ENCODE measurements around the gene WNK2. TPM values are rescaled to one million over a fixed set of nuclear protein-coding genes. Genes with fewer than 3 reads are reported as not detected.

WNK2 gene
- total RNA-seq, 2 experiments from 2014 or later, result 1.7 to 2.8 TPM

DNA sequence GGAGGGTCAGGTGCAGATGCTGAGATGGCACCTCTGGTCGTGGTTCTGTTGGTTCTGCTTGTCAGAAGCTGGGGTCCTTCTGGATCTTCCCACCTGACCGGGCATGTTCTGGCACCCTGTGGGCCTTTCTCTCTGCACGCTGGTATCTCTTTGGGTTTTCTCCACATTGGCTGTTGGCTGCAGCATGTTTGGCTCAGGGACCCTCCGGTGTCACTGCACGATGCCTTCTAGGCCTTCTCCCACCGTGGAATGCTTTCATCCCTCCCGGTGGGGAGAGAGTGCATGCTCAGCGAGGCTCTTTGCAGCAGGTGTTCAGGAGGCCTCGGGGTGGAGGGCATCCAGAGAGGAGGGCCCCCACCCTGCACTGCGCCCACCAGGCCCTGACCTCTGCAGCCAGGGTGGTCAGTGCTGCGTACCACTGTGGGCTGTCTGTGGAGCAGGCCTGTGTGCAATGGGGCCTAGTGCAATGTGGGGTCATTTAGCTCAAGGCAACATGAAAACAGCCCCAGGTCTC is 119.4 kb downstream of the WNK2 start:
- no peaks in the 10 kb centered on the region for H3K9me3 Mint-ChIP-seq
- H3K36me3 Mint-ChIP-seq (ENCODE audit: low read depth), result no peaks in the 10 kb centered on the region
- H3K27me3 Mint-ChIP-seq, result no peaks in the 10 kb centered on the region
- no peak for ATAC-seq
- ChIA-PET CTCF (interaction anchor here (0.8 to 4.2 kb wide), 20 partner anchors 9 to 347 kb away, joined by 3 to 19 read pairs (median 3); no protein-coding TSS in a partner anchor), POLR2A (interaction anchor here (0.6 kb wide), 1 partner anchor 177 kb away, joined by 3 read pairs; no protein-coding TSS in a partner anchor)
- H3K27ac Mint-ChIP-seq, result no peak overlapping the region
- no peak for DNase-seq
- intact Hi-C loops (cut with micrococcal nuclease), result no loop called here
- TF ChIP-seq, protein P1, sequence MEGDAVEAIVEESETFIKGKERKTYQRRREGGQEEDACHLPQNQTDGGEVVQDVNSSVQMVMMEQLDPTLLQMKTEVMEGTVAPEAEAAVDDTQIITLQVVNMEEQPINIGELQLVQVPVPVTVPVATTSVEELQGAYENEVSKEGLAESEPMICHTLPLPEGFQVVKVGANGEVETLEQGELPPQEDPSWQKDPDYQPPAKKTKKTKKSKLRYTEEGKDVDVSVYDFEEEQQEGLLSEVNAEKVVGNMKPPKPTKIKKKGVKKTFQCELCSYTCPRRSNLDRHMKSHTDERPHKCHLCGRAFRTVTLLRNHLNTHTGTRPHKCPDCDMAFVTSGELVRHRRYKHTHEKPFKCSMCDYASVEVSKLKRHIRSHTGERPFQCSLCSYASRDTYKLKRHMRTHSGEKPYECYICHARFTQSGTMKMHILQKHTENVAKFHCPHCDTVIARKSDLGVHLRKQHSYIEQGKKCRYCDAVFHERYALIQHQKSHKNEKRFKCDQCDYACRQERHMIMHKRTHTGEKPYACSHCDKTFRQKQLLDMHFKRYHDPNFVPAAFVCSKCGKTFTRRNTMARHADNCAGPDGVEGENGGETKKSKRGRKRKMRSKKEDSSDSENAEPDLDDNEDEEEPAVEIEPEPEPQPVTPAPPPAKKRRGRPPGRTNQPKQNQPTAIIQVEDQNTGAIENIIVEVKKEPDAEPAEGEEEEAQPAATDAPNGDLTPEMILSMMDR (IDR thresholded peaks at IDR 0.05), result peak; percentile 1
- H3K4me3 Mint-ChIP-seq, result no peak overlapping the region
- no peaks in the 10 kb centered on the region for H3K4me1 Mint-ChIP-seq (ENCODE audit: low read depth)

DNA sequence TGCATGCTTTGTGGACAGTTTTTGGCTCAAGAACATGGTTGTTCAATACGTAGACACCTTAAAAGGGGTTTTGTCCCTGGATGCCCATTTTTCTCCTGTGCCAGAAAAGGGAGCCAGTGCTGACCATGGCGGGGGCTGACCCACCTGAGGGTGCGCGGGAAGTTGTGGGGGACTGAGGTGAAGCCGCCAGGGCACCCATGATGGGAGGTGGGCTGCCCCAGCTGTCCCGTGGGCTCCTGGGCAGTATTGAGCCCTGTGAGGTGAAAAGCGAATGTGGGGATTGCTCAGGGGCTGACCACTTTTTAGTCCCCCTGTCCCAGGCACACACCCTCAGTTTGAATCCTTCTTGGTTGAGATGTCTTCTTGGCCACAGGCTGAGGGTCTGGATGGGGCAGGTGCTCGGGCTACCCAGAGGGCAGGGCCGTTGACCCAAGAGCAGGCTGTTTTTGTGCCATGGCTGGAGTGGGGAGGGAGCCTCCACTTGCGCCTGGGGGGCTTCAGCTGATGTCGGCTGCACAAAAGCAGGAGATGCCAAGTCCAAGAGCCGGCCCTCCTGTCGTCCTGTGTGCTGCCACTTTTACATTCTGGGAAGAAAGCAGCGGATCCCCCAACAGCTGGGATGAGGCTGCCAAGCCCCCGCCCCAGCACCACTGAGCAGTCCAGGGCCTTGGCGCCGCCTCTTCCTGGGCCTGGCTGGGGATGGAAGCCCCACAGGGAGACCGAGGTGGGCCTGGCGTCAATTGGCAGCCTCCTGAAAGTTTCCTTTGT is 120.1 kb downstream of the WNK2 start:
- ChIA-PET CTCF (interaction anchor here (1.2 to 4.2 kb wide), 3 partner anchors 23 to 195 kb away, joined by 4 to 19 read pairs (median 6); no protein-coding TSS in a partner anchor), POLR2A (interaction anchor here (0.6 kb wide), 1 partner anchor 177 kb away, joined by 3 read pairs; no protein-coding TSS in a partner anchor)
- ATAC-seq (no peak), DNase-seq (no peak)
- Mint-ChIP-seq H3K36me3 (ENCODE audit: low read depth) (no peaks in the 10 kb centered on the region), H3K27ac (no peak overlapping the region), H3K27me3 (no peaks in the 10 kb centered on the region), H3K9me3 (no peaks in the 10 kb centered on the region), H3K4me1 (ENCODE audit: low read depth) (no peaks in the 10 kb centered on the region), H3K4me3 (no peak overlapping the region)
- intact Hi-C loops (cut with micrococcal nuclease), result no loop called here
- TF ChIP-seq, protein P1 (IDR thresholded peaks at IDR 0.05), result no peak

DNA sequence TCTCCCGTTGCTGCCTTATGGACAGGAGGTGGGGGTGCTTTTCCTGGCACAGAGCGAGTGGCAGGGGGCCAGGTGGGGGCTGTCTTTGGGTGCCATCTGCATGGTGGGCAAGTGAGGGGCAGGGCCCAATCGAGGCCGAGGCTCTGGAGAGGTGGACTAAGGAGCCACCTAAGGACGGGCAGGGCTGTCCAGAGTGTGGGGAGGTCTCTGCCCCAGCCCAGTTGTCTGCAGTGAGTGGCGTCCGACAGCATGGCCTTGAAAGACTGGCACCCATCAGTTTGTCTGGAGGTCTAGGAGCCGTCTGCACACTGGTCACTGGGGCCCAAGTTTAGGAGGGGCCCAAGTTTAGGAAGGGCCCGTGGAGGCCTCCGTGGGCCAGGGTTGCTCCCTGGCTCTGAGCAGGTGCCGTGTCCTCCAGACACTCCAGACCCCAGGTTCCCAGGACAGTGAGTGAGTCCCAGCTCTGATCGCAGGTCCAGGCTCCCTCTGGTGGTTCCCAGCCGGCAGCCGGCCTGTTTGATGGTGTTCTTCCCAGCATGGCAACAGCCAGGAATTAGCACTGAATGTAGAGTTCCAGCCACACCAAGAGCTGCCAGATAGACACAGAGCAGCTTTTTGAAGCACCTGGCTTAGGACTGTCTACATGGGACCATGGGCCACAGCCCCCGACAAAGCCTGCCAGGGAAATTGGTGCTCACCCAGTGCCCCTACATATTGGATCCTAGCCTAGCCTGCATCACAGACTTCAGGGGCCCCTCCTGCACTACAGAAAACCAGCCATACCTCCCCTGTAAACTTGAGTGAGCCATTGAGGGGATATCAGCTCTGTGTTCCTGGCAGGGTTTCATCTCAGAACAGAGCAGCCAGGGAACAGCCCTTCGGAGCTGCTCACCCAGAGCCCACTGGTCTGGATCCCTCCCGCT is 120.9 kb downstream of the WNK2 start:
- POLR2A ChIA-PET, result no interaction called here
- Mint-ChIP-seq H3K9me3 (no peaks in the 10 kb centered on the region), H3K4me1 (ENCODE audit: low read depth) (no peaks in the 10 kb centered on the region), H3K36me3 (ENCODE audit: low read depth) (no peaks in the 10 kb centered on the region), H3K27ac (no peak overlapping the region), H3K4me3 (no peak overlapping the region), H3K27me3 (no peaks in the 10 kb centered on the region)
- intact Hi-C loops (cut with micrococcal nuclease), result loop anchor here (5.0 kb wide), 1 partner anchor 148 kb away; no protein-coding TSS in a partner anchor
- ATAC-seq (no peak), DNase-seq (peak; percentile 39)
- TF ChIP-seq, protein P1 (IDR thresholded peaks at IDR 0.05), result peak; percentile 32
- CTCF ChIA-PET, result interaction anchor here (1.4 to 4.2 kb wide), 2 partner anchors 143 to 196 kb away, joined by 4 to 19 read pairs; no protein-coding TSS in a partner anchor

DNA sequence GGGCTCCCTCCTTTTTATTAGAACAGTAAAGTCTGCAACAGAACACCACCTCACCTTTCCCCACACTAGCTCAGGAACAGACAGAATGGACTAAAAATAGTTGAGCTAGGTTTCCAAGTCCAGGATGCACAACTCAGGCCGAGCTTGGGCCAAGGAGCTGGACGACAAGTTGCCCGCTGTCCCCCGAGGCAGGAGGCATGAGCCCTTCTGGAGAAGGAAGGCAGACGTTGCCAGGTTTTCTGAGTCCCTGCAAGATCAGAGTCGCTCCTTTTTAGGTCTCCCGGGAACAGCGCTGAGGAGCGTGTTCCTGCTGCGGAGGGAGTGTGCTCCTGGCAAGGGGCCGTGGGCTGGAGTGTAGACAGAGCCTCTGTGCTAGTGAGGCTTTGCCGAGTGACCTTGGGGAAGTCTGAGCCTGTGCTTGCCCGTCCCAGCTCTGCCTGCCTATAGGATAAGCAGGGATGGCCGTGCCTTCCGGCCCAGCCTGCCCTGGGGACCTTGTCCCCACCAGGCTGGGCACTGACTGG is 121.6 kb downstream of the WNK2 start:
- ChIA-PET CTCF (interaction anchor here (1.4 to 4.2 kb wide), 2 partner anchors 144 to 196 kb away, joined by 4 to 19 read pairs; no protein-coding TSS in a partner anchor), POLR2A (no interaction called here)
- Mint-ChIP-seq H3K4me3 (no peak overlapping the region), H3K27ac (no peak overlapping the region), H3K36me3 (ENCODE audit: low read depth) (no peaks in the 10 kb centered on the region), H3K27me3 (no peaks in the 10 kb centered on the region), H3K4me1 (ENCODE audit: low read depth) (no peaks in the 10 kb centered on the region), H3K9me3 (no peaks in the 10 kb centered on the region)
- TF ChIP-seq, protein P1 (IDR thresholded peaks at IDR 0.05), result no peak
- DNase-seq (no peak), ATAC-seq (no peak)
- intact Hi-C loops (cut with micrococcal nuclease), result loop anchor here (5.0 kb wide), 1 partner anchor 148 kb away; no protein-coding TSS in a partner anchor
